Spleen (tissue), 11 donors: ENCODE results near the gene KCNG1. TPM values are rescaled to one million over a fixed set of nuclear protein-coding genes. Genes with fewer than 3 reads are reported as not detected.

Source experiments
- DNase-seq: peaks from one replicate; pipeline ENCODE4 v3.0.0-alpha.2; 2020
- H3K27ac ChIP-seq, 8 donors: fragments of 200-600 bp; sonication (generic) in 7 of 8; 1 replicate in 4 of 8; 2 replicates in 4 of 8; pipeline versions ENCODE4 v1.5.0 to v1.8.0; 2016 to 2021; ENCODE audit warnings: inconsistent platforms in 4 of 8, mild to moderate bottlenecking in 4 of 8, moderate library complexity in 1 of 8
- H3K27me3 ChIP-seq, 7 donors: fragments of 200-600 bp; sonication (generic) in 6 of 7; replicated peaks in 1 of 7; 1 replicate in 4 of 7; 2 replicates in 3 of 7; pipeline versions ENCODE4 v1.5.0 to v1.8.0; 2016 to 2021; ENCODE audit warnings: inconsistent platforms in 3 of 7, mild to moderate bottlenecking in 1 of 7
- H3K36me3 ChIP-seq, 6 donors: fragments of 200-600 bp; sonication (generic) in 5 of 6; 1 replicate in 4 of 6; 2 replicates in 2 of 6; pipeline versions ENCODE4 v1.5.0 to v1.8.0; 2016 to 2021; ENCODE audit warnings: inconsistent platforms in 2 of 6
- H3K4me1 ChIP-seq, 6 donors: fragments of 200-600 bp; sonication (generic) in 5 of 6; 1 replicate in 3 of 6; 2 replicates in 3 of 6; pipeline versions ENCODE4 v1.5.0 to v1.8.0; 2016 to 2021; ENCODE audit warnings: inconsistent platforms in 3 of 6
- H3K4me3 ChIP-seq, 8 donors: fragments of 200-600 bp; sonication (generic) in 7 of 8; 1 replicate in 4 of 8; 2 replicates in 4 of 8; pipeline versions ENCODE4 v1.5.0 to v1.8.0; 2016 to 2021; ENCODE audit warnings: inconsistent platforms in 4 of 8, mild to moderate bottlenecking in 4 of 8, moderate library complexity in 2 of 8
- H3K9me3 ChIP-seq, 8 donors: fragments of 200-600 bp; sonication (generic) in 7 of 8; 1 replicate in 4 of 8; 2 replicates in 4 of 8; pipeline versions ENCODE4 v1.5.0 to v1.8.0; 2016 to 2021; ENCODE audit warnings: inconsistent platforms in 4 of 8
- CTCF ChIP-seq, 11 experiments: fragments of 200-600 bp in 7 of 11; fragments of 450-650 bp in 4 of 11; sonication (generic) in 4 of 11; IDR thresholded peaks in 8 of 11; conservative IDR thresholded peaks in 3 of 11; 1 replicate in 7 of 11; 2 replicates in 4 of 11; pipeline versions ENCODE4 v1.4.0 to v1.8.0; 2016 to 2021; ENCODE audit warnings: antibody characterized with exemption in 11 of 11, inconsistent platforms in 4 of 11, mild to moderate bottlenecking in 1 of 11
- POLR2A ChIP-seq, 3 donors: fragments of 450-650 bp; IDR thresholded peaks; one replicate each; pipeline ENCODE4 v1.5.1; 2017; ENCODE audit warnings: antibody characterized with exemption in 3 of 3, mild to moderate bottlenecking in 1 of 3
- POLR2AphosphoS5 ChIP-seq, 3 donors: sonication (generic); formaldehyde crosslinking; IDR thresholded peaks; one replicate each; pipeline ENCODE4 v1.5.1; 2017; ENCODE audit warnings: antibody characterized with exemption in 3 of 3
- WGBS, 5 donors: extraction: QIAGEN DNeasy Blood & Tissue Kit in 3 of 5; methylation state at CpG; one replicate each; pipeline versions ENCODE4 v1.1.5 to v1.1.7; 2013 to 2018; 5-methylcytosine and 5-hydroxymethylcytosine counted together
- intact Hi-C: fragments of 100-400 bp; cut with DNase I; formaldehyde crosslinking; loops from one replicate; pipeline ENCODE4 v1.15.0; 2023; ENCODE audit warnings: low total_unique reads
- polyA plus RNA-seq, 3 donors: library from polyadenylated mRNA; stranded (reverse); fragments of 200-250 nt; gene quantifications; one replicate each; pipeline ENCODE4 v1.2.1, GENCODE V29; 2013
- total RNA-seq, 7 donors: library from RNA; depleted of rRNA in 3 of 7; stranded (reverse); fragments of >200 nt in 3 of 7; fragmentation: NEBNext Ultra II Directional in 4 of 7; extraction: Animal tissue kit (Norgen Biotek cat#: 25700) in 4 of 7; gene quantifications; one replicate each; pipeline versions ENCODE4 v1.1.0 to v1.2.1, GENCODE V29; 2016 to 2021
- donor health status: healthy with polysubstance abuse.
- donor health status: DM: no; HTN: no; CAD: no; lungs with moderate emphysema.
- donor health status: DM: no; HTN: no; CAD: no.
- donor health status: Bipolar disorder and iron deficiency.
- donor health status: healthy.
- donor health status: DM: no; HTN: no; CAD: no.
- donor health status: DM: yes; HTN: yes; CAD: no.

Gene KCNG1
- total and polyA plus RNA-seq, 10 donors: 0.35 to 5.0 (median 3.2) TPM

DNA sequence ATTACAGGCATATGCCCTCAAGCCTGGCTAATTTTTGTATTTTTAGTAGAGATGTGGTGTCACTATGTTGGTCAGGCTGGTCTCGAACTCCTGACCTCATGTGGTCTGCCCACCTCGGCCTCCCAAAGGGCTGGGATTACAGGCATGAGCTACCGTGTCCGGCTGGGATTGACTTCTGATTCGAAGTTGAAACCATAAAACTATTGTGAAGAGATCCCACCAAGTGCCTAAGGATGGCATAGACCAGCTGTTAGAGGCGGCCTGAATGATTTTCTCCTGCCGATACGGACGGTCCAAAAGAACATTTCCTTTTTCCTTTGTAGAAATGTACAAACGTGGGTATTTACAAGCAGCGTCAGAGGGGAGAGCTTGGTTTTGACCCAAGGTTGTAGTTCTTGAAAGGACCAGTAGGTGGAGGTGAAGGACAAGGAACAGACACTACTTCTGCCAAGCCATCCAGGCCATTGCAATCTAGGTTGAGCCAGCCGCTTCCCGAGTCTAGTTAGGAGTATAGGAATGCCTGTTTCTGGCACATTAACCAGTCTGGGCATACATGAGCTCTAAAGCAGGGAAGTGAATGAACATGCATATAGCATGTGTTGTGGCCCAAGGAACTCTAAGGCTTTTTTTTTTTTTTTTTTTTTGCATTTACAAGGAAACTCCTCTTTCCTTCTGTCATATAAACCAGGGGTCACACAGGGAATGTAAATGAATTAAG lies 35.3 kb downstream of the KCNG1 start:
- no peak for DNase-seq
- peaks cover 0 to 20% (median 2%) of the 10 kb centered on the region in 6 donors for H3K4me1 ChIP-seq
- peaks cover 0 to 48% (median 5%) of the 10 kb centered on the region in 7 donors for H3K27me3 ChIP-seq
- TF ChIP-seq CTCF (IDR thresholded peaks at IDR 0.05 in 8 of 11, conservative IDR thresholded peaks at IDR 0.05 in 3 of 11): peak; percentile 75 to 95 (median 90)
- no peak for TF ChIP-seq POLR2A (IDR thresholded peaks at IDR 0.05)
- no peak for TF ChIP-seq POLR2AphosphoS5 (IDR thresholded peaks at IDR 0.05)
- intact Hi-C loops: loop anchor here (5.0 to 10.0 kb wide), 2 partner anchors 320 to 637 kb away; no protein-coding TSS in a partner anchor
- 11 to 23% (median 19%) methylated on average over 13 of the region's 13 CpGs for WGBS, 5 donors
- peak overlapping the region in 1 of 8 donors; percentile 42 for H3K27ac ChIP-seq
- H3K36me3 ChIP-seq: no peaks in the 10 kb centered on the region
- no peaks in the 10 kb centered on the region for H3K9me3 ChIP-seq
- no peak overlapping the region for H3K4me3 ChIP-seq

GRCh38 chr20:50983321-50983720 lies 39.6 kb downstream of the KCNG1 start:
- DNase-seq: no peak
- H3K27me3 ChIP-seq: peaks cover 0 to 57% (median 5%) of the 10 kb centered on the region in 7 donors
- no peaks in the 10 kb centered on the region for H3K36me3 ChIP-seq
- H3K4me3 ChIP-seq: no peak overlapping the region
- H3K4me1 ChIP-seq: peaks cover 4 to 34% (median 18%) of the 10 kb centered on the region in 6 donors
- TF ChIP-seq POLR2AphosphoS5 (IDR thresholded peaks at IDR 0.05): no peak
- no peak for TF ChIP-seq POLR2A (IDR thresholded peaks at IDR 0.05)
- TF ChIP-seq CTCF (IDR thresholded peaks at IDR 0.05 in 8 of 11, conservative IDR thresholded peaks at IDR 0.05 in 3 of 11): no peak
- no peak overlapping the region for H3K27ac ChIP-seq
- no peaks in the 10 kb centered on the region for H3K9me3 ChIP-seq
- intact Hi-C loops: loop anchor here (10.0 kb wide), 1 partner anchor 641 kb away; no protein-coding TSS in a partner anchor
- WGBS, 5 donors: 30 to 44% (median 37%) methylated on average over 2 of the region's 2 CpGs

DNA sequence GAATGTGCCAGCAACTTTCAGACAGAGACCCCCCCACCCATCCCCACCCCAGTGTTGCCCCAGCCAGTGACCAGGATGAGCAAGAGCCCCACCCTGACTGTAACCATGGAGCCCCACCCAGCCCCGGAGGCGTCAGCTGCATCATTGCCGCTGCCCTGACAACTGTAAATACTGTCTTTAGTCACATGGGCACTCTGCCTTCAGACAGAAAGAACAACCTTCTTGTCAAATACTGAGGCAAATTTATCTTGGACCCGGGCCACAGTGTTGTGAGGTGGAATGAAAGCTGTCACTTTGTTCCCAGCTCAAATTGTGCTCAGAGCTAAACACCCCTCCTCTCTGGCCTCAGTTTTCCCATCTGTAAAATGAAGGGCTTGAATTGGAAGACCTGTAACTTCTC lies 40.5 kb downstream of the KCNG1 start:
- TF ChIP-seq POLR2AphosphoS5 (IDR thresholded peaks at IDR 0.05) (no peak), CTCF (IDR thresholded peaks at IDR 0.05 in 8 of 11, conservative IDR thresholded peaks at IDR 0.05 in 3 of 11) (no peak), POLR2A (IDR thresholded peaks at IDR 0.05) (no peak)
- 39 to 55% (median 43%) methylated on average over 2 to 4 of the region's 4 CpGs for WGBS, 5 donors
- intact Hi-C loops: loop anchor here (10.0 kb wide), 1 partner anchor 642 kb away; no protein-coding TSS in a partner anchor
- Histone ChIP-seq H3K4me1 (peaks cover 4 to 32% (median 13%) of the 10 kb centered on the region in 6 donors), H3K27ac (peak overlapping the region in 6 of 8 donors; percentile 51 to 85 (median 79)), H3K4me3 (no peak overlapping the region), H3K36me3 (no peaks in the 10 kb centered on the region), H3K27me3 (peaks cover 0 to 55% (median 5%) of the 10 kb centered on the region in 7 donors), H3K9me3 (no peaks in the 10 kb centered on the region)
- DNase-seq: no peak

DNA sequence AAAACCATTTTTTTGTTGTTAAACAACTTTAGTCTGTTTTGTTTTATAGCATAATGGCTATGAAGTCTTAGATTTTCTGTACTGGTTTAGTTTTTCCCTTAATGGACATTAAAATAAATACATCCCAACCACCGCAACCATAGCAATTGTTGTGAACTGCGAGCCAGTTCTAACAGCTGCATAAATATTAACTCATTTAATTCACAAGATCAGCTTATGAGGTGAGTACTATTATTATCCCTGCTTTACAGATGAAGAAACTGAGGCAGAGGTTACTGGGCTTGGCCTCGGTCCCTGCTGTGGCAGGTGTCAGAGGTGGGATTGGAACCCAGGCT lies 41.2 kb downstream of the KCNG1 start:
- 89 to 97% (median 92%) methylated on average over 3 of the region's 3 CpGs for WGBS, 5 donors
- Histone ChIP-seq H3K27me3 (peaks cover 0 to 49% (median 5%) of the 10 kb centered on the region in 7 donors), H3K4me1 (peaks cover 4 to 32% (median 13%) of the 10 kb centered on the region in 6 donors), H3K36me3 (no peaks in the 10 kb centered on the region), H3K4me3 (no peak overlapping the region), H3K27ac (peak overlapping the region in 7 of 8 donors; percentile 51 to 85 (median 78)), H3K9me3 (no peaks in the 10 kb centered on the region)
- intact Hi-C loops: loop anchor here (10.0 kb wide), 1 partner anchor 643 kb away; no protein-coding TSS in a partner anchor
- peak in 1 of 11 experiments; percentile 2 for TF ChIP-seq CTCF (IDR thresholded peaks at IDR 0.05 in 8 of 11, conservative IDR thresholded peaks at IDR 0.05 in 3 of 11)
- no peak for TF ChIP-seq POLR2A (IDR thresholded peaks at IDR 0.05)
- no peak for TF ChIP-seq POLR2AphosphoS5 (IDR thresholded peaks at IDR 0.05)
- no peak for DNase-seq
